HL-60 (cell line): ENCODE data around the gene AP3S2.

Experiments used
- DNase-seq, 2 experiments: peaks; one replicate each; pipeline ENCODE4 v3.0.0-alpha.2; 2010 to 2020; ENCODE audit warnings: low read depth in 1 of 2, low spot score in 1 of 2
- H3K27ac ChIP-seq: fragments of 250-450 bp; sonication (Bioruptor Pico); replicated peaks from 2 replicates; pipeline ENCODE4 v1.5.1; 2020; ENCODE audit warnings: mild to moderate bottlenecking, moderate library complexity
- H3K27me3 ChIP-seq: fragments of 250-450 bp; sonication (Bioruptor Pico); 2 replicates; pipeline ENCODE4 v1.5.1; 2021; ENCODE audit warnings: mild to moderate bottlenecking, moderate library complexity; ENCODE audit not compliant: insufficient read depth, poor library complexity, severe bottlenecking
- H3K4me3 ChIP-seq: replicated peaks from 2 replicates; pipeline ENCODE4 v1.5.1; 2011; ENCODE audit warnings: mild to moderate bottlenecking, control low read depth, low read length; ENCODE audit not compliant: insufficient read depth
- GABPA ChIP-seq: IDR thresholded peaks from 2 replicates; pipeline ENCODE4 v1.6.1; 2012; ENCODE audit warnings: low read depth
- POLR2AphosphoS5 ChIP-seq: IDR thresholded peaks from 2 replicates; pipeline ENCODE4 v1.6.1; 2012; ENCODE audit warnings: low read depth
- SPI1 ChIP-seq: IDR thresholded peaks from 2 replicates; pipeline ENCODE4 v1.6.1; 2012; ENCODE audit warnings: low read depth, mild to moderate bottlenecking, borderline replicate concordance
- TF ChIP-seq, protein P1 (sequence below): IDR thresholded peaks from one replicate; pipeline ENCODE4 v1.5.1; 2011; ENCODE audit warnings: low read length, control low read depth, inconsistent platforms; ENCODE audit not compliant: insufficient read depth
- TF ChIP-seq, protein P2 (sequence below): IDR thresholded peaks from 2 replicates; pipeline ENCODE4 v1.6.1; 2012; ENCODE audit warnings: low read depth; ENCODE audit not compliant: insufficient replicate concordance

Gene AP3S2

DNA sequence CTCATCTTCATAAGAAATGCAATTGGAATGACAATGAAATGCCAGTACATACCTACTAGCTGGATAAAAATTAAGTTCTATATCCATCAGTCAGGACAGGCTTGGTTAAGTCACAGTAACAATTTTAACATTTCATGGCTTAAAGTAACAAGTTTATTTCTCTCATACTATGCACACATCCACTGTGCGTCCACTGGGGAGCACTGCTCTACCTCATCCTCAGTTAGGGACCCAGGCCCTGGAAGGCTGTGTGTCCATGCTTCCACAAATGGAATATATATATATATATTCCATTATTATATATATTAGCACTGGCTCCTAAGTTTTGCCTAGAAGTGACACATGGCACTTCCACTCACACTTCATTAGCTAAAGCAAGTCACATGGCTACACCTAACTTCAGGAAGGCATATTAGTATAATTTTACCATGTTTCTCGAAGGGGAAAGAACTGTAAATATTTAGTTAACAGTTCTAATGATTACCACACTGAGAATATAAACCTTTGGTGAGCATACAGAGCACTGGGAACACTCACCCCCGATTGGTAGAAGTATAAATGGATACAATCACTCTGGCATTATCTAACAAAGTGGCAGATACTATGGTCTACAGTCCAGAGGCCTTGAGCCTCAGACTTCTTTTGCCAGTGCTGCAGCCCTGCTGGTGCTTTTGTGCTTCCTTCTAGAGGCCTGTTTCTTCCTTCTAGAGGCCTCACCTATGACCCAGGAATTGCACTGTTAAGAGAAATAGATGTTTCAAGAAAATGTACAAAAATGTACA, 28.6 kb downstream of the AP3S2 start:
- Histone ChIP-seq H3K4me3 (no peak overlapping the region), H3K27ac (no peak overlapping the region), H3K27me3 (no peaks in the 10 kb centered on the region)
- no peak for DNase-seq
- TF ChIP-seq, protein P1, sequence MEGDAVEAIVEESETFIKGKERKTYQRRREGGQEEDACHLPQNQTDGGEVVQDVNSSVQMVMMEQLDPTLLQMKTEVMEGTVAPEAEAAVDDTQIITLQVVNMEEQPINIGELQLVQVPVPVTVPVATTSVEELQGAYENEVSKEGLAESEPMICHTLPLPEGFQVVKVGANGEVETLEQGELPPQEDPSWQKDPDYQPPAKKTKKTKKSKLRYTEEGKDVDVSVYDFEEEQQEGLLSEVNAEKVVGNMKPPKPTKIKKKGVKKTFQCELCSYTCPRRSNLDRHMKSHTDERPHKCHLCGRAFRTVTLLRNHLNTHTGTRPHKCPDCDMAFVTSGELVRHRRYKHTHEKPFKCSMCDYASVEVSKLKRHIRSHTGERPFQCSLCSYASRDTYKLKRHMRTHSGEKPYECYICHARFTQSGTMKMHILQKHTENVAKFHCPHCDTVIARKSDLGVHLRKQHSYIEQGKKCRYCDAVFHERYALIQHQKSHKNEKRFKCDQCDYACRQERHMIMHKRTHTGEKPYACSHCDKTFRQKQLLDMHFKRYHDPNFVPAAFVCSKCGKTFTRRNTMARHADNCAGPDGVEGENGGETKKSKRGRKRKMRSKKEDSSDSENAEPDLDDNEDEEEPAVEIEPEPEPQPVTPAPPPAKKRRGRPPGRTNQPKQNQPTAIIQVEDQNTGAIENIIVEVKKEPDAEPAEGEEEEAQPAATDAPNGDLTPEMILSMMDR = no peak
- TF ChIP-seq GABPA = no peak

DNA sequence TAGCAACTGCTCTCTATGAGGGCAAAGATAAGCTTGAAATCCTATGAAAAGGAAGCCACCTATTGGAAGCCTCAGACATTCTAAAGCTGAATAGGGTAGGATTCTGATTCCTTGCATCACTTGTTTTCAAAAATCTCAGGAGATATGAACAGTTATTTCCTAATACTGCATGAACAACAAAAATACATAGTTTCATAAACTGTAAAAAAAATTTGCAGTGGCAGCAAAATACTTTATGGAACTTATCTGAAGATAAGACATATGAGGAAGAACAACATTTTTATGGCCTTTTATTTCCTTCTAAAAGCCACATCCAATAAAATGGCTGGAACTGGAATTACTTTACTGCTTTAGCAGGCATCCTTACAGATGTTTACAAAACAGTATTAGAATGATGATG, 29.9 kb downstream of the AP3S2 start:
- Histone ChIP-seq H3K27me3 (no peaks in the 10 kb centered on the region), H3K4me3 (no peak overlapping the region), H3K27ac (no peak overlapping the region)
- no peak for DNase-seq
- TF ChIP-seq GABPA = no peak
- TF ChIP-seq, protein P2, sequence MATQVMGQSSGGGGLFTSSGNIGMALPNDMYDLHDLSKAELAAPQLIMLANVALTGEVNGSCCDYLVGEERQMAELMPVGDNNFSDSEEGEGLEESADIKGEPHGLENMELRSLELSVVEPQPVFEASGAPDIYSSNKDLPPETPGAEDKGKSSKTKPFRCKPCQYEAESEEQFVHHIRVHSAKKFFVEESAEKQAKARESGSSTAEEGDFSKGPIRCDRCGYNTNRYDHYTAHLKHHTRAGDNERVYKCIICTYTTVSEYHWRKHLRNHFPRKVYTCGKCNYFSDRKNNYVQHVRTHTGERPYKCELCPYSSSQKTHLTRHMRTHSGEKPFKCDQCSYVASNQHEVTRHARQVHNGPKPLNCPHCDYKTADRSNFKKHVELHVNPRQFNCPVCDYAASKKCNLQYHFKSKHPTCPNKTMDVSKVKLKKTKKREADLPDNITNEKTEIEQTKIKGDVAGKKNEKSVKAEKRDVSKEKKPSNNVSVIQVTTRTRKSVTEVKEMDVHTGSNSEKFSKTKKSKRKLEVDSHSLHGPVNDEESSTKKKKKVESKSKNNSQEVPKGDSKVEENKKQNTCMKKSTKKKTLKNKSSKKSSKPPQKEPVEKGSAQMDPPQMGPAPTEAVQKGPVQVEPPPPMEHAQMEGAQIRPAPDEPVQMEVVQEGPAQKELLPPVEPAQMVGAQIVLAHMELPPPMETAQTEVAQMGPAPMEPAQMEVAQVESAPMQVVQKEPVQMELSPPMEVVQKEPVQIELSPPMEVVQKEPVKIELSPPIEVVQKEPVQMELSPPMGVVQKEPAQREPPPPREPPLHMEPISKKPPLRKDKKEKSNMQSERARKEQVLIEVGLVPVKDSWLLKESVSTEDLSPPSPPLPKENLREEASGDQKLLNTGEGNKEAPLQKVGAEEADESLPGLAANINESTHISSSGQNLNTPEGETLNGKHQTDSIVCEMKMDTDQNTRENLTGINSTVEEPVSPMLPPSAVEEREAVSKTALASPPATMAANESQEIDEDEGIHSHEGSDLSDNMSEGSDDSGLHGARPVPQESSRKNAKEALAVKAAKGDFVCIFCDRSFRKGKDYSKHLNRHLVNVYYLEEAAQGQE = no peak
- TF ChIP-seq SPI1 = no peak
- no peak for TF ChIP-seq POLR2AphosphoS5
- TF ChIP-seq, protein P1 = no peak

DNA sequence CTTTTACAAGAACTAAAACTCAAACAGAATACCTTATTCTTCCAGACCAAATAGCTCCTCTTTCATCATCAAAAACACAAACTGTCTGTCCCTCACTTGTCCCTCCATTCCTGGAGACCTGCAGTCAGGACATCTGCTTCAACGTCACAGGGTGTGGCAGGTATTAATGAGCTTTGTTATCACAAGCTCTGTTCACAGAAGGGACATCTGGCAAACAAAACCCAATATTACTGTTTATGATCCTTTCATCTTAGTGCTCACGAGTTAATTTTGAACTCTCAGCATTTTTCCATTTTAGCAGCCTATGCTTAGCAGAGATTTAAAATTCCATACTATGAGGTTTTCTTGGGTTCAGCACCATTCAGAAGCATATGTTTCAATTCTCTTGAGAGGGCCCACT, 32.9 kb downstream of the AP3S2 start:
- H3K27me3 ChIP-seq = no peaks in the 10 kb centered on the region
- no peak overlapping the region for H3K27ac ChIP-seq
- TF ChIP-seq SPI1 (no peak), POLR2AphosphoS5 (no peak), GABPA (no peak)
- TF ChIP-seq, protein P1 = no peak
- TF ChIP-seq, protein P2 = no peak
- no peak for DNase-seq
- no peak overlapping the region for H3K4me3 ChIP-seq

DNA sequence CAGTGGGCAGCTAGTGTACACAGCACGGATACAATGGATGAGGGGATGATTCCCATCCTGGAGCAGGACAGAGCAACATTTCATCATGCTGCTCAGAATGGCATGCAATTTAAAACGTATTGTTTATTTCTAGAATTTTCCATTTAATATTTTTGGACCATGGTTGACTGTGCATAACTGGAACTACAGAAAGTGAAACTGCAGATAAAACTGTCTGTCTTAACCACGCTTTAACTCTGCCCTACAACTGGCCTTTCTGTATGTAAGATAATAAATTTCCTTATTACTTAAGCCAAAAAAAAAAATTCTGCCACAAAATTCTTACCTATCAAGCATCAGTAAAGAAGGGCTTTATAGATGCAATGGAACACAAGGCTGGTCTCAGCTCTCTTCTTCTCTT, 33.4 kb downstream of the AP3S2 start:
- no peak overlapping the region for H3K4me3 ChIP-seq
- DNase-seq = no peak
- TF ChIP-seq SPI1 = no peak
- TF ChIP-seq GABPA = no peak
- TF ChIP-seq POLR2AphosphoS5 = no peak
- TF ChIP-seq, protein P1 = no peak
- TF ChIP-seq, protein P2 = no peak
- H3K27me3 ChIP-seq = no peaks in the 10 kb centered on the region
- no peak overlapping the region for H3K27ac ChIP-seq
